HG02763 (cell line): ENCODE data around the gene RCAN3.

ENCODE experiments used
- ATAC-seq: cut with Tn5 transposase; IDR thresholded peaks from one replicate; pipeline ENCODE4 v1.9.1; 2021; ENCODE audit warnings: mild to moderate bottlenecking, moderate library complexity; ENCODE audit not compliant: unreplicated experiment

RCAN3 gene

GRCh38 chr1:24572301-24572700, 69.7 kb downstream of the RCAN3 start:
- no peak for ATAC-seq

- no peak for ATAC-seq
Observed at GRCh38 chr1:24575905-24576587, 73.4 kb downstream of the RCAN3 start.

GRCh38 chr1:24578846-24579245, 76.2 kb downstream of the RCAN3 start:
- ATAC-seq, result no peak

- ATAC-seq, result no peak
Observed at GRCh38 chr1:24580756-24581155, 78.1 kb downstream of the RCAN3 start.

GRCh38 chr1:24584171-24584647, 81.6 kb downstream of the RCAN3 start:
- no peak for ATAC-seq

GRCh38 chr1:24586119-24586518, 83.5 kb downstream of the RCAN3 start:
- no peak for ATAC-seq

GRCh38 chr1:24586970-24587820, 84.6 kb downstream of the RCAN3 start:
- no peak for ATAC-seq

GRCh38 chr1:24588573-24588972, 85.9 kb downstream of the RCAN3 start:
- ATAC-seq, result no peak

GRCh38 chr1:24589200-24589599, 86.6 kb downstream of the RCAN3 start:
- ATAC-seq, result no peak
